OCI-M2 (cell line): ENCODE data around the gene TCTN1.
"Not testable (repeated sequence)": the region's sequence is repeated elsewhere in the genome, so short reads cannot be mapped to it uniquely, and the experiment has no call there.

ENCODE experiments used
- DNase-seq: peaks from one replicate; lab custom pipeline; 2025; ENCODE audit not compliant: unreplicated experiment; lab: John Stamatoyannopoulos, UW

Gene TCTN1

GRCh38 chr12:110638796-110639195 lies 24.9 kb downstream of the TCTN1 start:
- DNase-seq: no peak

- DNase-seq: no peak
Observed at GRCh38 chr12:110639336-110640141, 25.6 kb downstream of the TCTN1 start.

GRCh38 chr12:110640275-110641025 lies 26.5 kb downstream of the TCTN1 start:
- no peak for DNase-seq

- DNase-seq: no peak
Observed at GRCh38 chr12:110641521-110641920, 27.6 kb downstream of the TCTN1 start.

GRCh38 chr12:110647631-110648040 lies 33.7 kb downstream of the TCTN1 start:
- DNase-seq: no peak

- no peak for DNase-seq
Observed at GRCh38 chr12:110649341-110649847, 35.5 kb downstream of the TCTN1 start.

- not testable (repeated sequence) for DNase-seq
Observed at GRCh38 chr12:110654238-110654637, 40.3 kb downstream of the TCTN1 start.

- no peak for DNase-seq
Observed at GRCh38 chr12:110656071-110656655, 42.2 kb downstream of the TCTN1 start.

GRCh38 chr12:110657747-110658146 lies 43.8 kb downstream of the TCTN1 start:
- DNase-seq: no peak

- DNase-seq: no peak
Observed at GRCh38 chr12:110658242-110658641, 44.3 kb downstream of the TCTN1 start.

GRCh38 chr12:110658878-110659277 lies 44.9 kb downstream of the TCTN1 start:
- DNase-seq: no peak

GRCh38 chr12:110661337-110661972 lies 47.5 kb downstream of the TCTN1 start:
- DNase-seq: no peak

GRCh38 chr12:110666892-110667291 lies 53.0 kb downstream of the TCTN1 start:
- DNase-seq: no peak

- no peak for DNase-seq
Observed at GRCh38 chr12:110667671-110668070, 53.7 kb downstream of the TCTN1 start.

- no peak for DNase-seq
Observed at GRCh38 chr12:110668480-110669192, 54.7 kb downstream of the TCTN1 start.

GRCh38 chr12:110669193-110669502 lies 55.2 kb downstream of the TCTN1 start:
- no peak for DNase-seq

- no peak for DNase-seq
Observed at GRCh38 chr12:110670161-110670701, 56.3 kb downstream of the TCTN1 start.

GRCh38 chr12:110676171-110676570 lies 62.2 kb downstream of the TCTN1 start:
- no peak for DNase-seq

- no peak for DNase-seq
Observed at GRCh38 chr12:110677206-110677911, 63.4 kb downstream of the TCTN1 start.

- DNase-seq: no peak
Observed at GRCh38 chr12:110677982-110678381, 64.1 kb downstream of the TCTN1 start.
